ENCODE data around the gene SERPINB4. TPM values are rescaled to one million over a fixed set of nuclear protein-coding genes. Genes with fewer than 3 reads are reported as not detected.

Gene SERPINB4
- total RNA-seq, 2 experiments from 2014 or later = not detected

GRCh38 chr18:63617049-63617914, 26.8 kb downstream of the SERPINB4 start:
- intact Hi-C loops (cut with DNase I, micrococcal nuclease) = no loop called here

GRCh38 chr18:63613420-63613819, 30.6 kb downstream of the SERPINB4 start:
- ChIA-PET CTCF (no interaction called here), POLR2A (no interaction called here)
- H3K27me3 ChIP-seq (ENCODE audit: control insufficient read depth in 1 of 2, insufficient read depth in 2 of 2, low read length in 2 of 2) = no peaks in the 10 kb centered on the region
- no peaks in the 10 kb centered on the region for H3K36me3 Mint-ChIP-seq (ENCODE audit: low read depth)
- H3K9me3 ChIP-seq (ENCODE audit: control insufficient read depth in 1 of 2, insufficient read depth in 1 of 2, low read length in 2 of 2) = no peaks in the 10 kb centered on the region
- peaks cover 2% of the 10 kb centered on the region for H3K9me3 Mint-ChIP-seq
- no peaks in the 10 kb centered on the region for H3K4me1 ChIP-seq (ENCODE audit: insufficient read depth, low read length)
- H3K4me3 ChIP-seq (ENCODE audit: low read length) = no peak overlapping the region
- intact Hi-C loops (cut with DNase I, micrococcal nuclease) = no loop called here
- peaks cover 18% of the 10 kb centered on the region for H3K27me3 Mint-ChIP-seq
- no peak overlapping the region for H3K27ac Mint-ChIP-seq
- no peak for ATAC-seq (ENCODE audit: poor library complexity)
- H3K27ac ChIP-seq (ENCODE audit: low read depth in 1 of 2, low read length in 2 of 2) = no peak overlapping the region
- no peaks in the 10 kb centered on the region for H3K4me1 Mint-ChIP-seq (ENCODE audit: low read depth)
- TF ChIP-seq, protein P1, sequence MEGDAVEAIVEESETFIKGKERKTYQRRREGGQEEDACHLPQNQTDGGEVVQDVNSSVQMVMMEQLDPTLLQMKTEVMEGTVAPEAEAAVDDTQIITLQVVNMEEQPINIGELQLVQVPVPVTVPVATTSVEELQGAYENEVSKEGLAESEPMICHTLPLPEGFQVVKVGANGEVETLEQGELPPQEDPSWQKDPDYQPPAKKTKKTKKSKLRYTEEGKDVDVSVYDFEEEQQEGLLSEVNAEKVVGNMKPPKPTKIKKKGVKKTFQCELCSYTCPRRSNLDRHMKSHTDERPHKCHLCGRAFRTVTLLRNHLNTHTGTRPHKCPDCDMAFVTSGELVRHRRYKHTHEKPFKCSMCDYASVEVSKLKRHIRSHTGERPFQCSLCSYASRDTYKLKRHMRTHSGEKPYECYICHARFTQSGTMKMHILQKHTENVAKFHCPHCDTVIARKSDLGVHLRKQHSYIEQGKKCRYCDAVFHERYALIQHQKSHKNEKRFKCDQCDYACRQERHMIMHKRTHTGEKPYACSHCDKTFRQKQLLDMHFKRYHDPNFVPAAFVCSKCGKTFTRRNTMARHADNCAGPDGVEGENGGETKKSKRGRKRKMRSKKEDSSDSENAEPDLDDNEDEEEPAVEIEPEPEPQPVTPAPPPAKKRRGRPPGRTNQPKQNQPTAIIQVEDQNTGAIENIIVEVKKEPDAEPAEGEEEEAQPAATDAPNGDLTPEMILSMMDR (IDR thresholded peaks at IDR 0.05) = no peak
- H3K36me3 ChIP-seq (ENCODE audit: insufficient read depth, low read length) = no peaks in the 10 kb centered on the region
- no peak overlapping the region for H3K4me3 Mint-ChIP-seq
- DNase-seq = no peak

More at GRCh38 chr18:63617049-63617914, 26.8 kb downstream of the SERPINB4 start:
- H3K27ac Mint-ChIP-seq = no peak overlapping the region
- ChIA-PET CTCF (no interaction called here), POLR2A (no interaction called here)
- peaks cover 2% of the 10 kb centered on the region for H3K9me3 Mint-ChIP-seq
- Histone ChIP-seq H3K4me1 (ENCODE audit: insufficient read depth, low read length) (no peaks in the 10 kb centered on the region), H3K9me3 (ENCODE audit: control insufficient read depth in 1 of 2, insufficient read depth in 1 of 2, low read length in 2 of 2) (peaks cover 0 to 5% of the 10 kb centered on the region in 2 experiments), H3K4me3 (ENCODE audit: low read length) (no peak overlapping the region), H3K36me3 (ENCODE audit: insufficient read depth, low read length) (no peaks in the 10 kb centered on the region), H3K27ac (ENCODE audit: low read depth in 1 of 2, low read length in 2 of 2) (no peak overlapping the region), H3K27me3 (ENCODE audit: control insufficient read depth in 1 of 2, insufficient read depth in 2 of 2, low read length in 2 of 2) (no peaks in the 10 kb centered on the region)
- H3K27me3 Mint-ChIP-seq = peaks cover 13% of the 10 kb centered on the region
- ATAC-seq (ENCODE audit: poor library complexity) = no peak
- TF ChIP-seq, protein P1 (IDR thresholded peaks at IDR 0.05) = no peak
- H3K4me3 Mint-ChIP-seq = no peak overlapping the region
- no peaks in the 10 kb centered on the region for H3K36me3 Mint-ChIP-seq (ENCODE audit: low read depth)
- DNase-seq = no peak
- H3K4me1 Mint-ChIP-seq (ENCODE audit: low read depth) = no peaks in the 10 kb centered on the region

GRCh38 chr18:63606526-63606925, 37.5 kb downstream of the SERPINB4 start:
- H3K9me3 ChIP-seq (ENCODE audit: control insufficient read depth in 1 of 2, insufficient read depth in 1 of 2, low read length in 2 of 2) = no peaks in the 10 kb centered on the region
- H3K27me3 Mint-ChIP-seq = peaks cover 13% of the 10 kb centered on the region
- no peak for ATAC-seq (ENCODE audit: poor library complexity)
- H3K27ac ChIP-seq (ENCODE audit: low read depth in 1 of 2, low read length in 2 of 2) = no peak overlapping the region
- no peak overlapping the region for H3K27ac Mint-ChIP-seq
- POLR2A ChIA-PET = no interaction called here
- H3K4me1 ChIP-seq (ENCODE audit: insufficient read depth, low read length) = no peaks in the 10 kb centered on the region
- TF ChIP-seq, protein P1 (IDR thresholded peaks at IDR 0.05) = no peak
- no peaks in the 10 kb centered on the region for H3K9me3 Mint-ChIP-seq
- intact Hi-C loops (cut with DNase I, micrococcal nuclease) = no loop called here
- no peaks in the 10 kb centered on the region for H3K36me3 Mint-ChIP-seq (ENCODE audit: low read depth)
- H3K4me3 ChIP-seq (ENCODE audit: low read length) = no peak overlapping the region
- no peaks in the 10 kb centered on the region for H3K4me1 Mint-ChIP-seq (ENCODE audit: low read depth)
- no peaks in the 10 kb centered on the region for H3K36me3 ChIP-seq (ENCODE audit: insufficient read depth, low read length)
- CTCF ChIA-PET = no interaction called here
- no peaks in the 10 kb centered on the region for H3K27me3 ChIP-seq (ENCODE audit: control insufficient read depth in 1 of 2, insufficient read depth in 2 of 2, low read length in 2 of 2)
- no peak for DNase-seq
- no peak overlapping the region for H3K4me3 Mint-ChIP-seq

Data from CD4-positive, alpha-beta T cell (primary cell).